GM12878 (cell line): ENCODE results near the gene LRIT2. TPM values are rescaled to one million over a fixed set of nuclear protein-coding genes. Genes with fewer than 3 reads are reported as not detected.

Experiments
- ATAC-seq: fragments of 200-7000 bp; cut with Tn5 transposase; 3 replicates; pipeline ENCODE4 v1.9.1; 2020; ENCODE audit warnings: mild to moderate bottlenecking, moderate library complexity
- BruUV-seq: library from RNA; stranded (reverse); fragments of 400-500 nt; replicated peaks from 2 replicates; lab custom pipeline; 2021; lab: Mats Ljungman, UMichigan
- CTCF ChIA-PET: fragments of 300-600 bp; sonication (Branson Sonifier 250); formaldehyde crosslinking; extraction: SDS; loops from one replicate; lab custom pipeline; 2021; ENCODE audit warnings: inconsistent platforms; lab: Yijun Ruan, JAX
- POLR2A ChIA-PET: fragments of 350-600 bp; formaldehyde crosslinking; extraction: SDS; loops from one replicate; lab custom pipeline; 2021; ENCODE audit warnings: inconsistent platforms; lab: Charles Lee
- RAD21 ChIA-PET: fragments of 300-600 bp; sonication (Branson Sonifier 250); formaldehyde crosslinking; loops from one replicate; lab custom pipeline; 2023; ENCODE audit warnings: antibody characterized with exemption; ENCODE audit not compliant: unreplicated experiment; lab: Charles Lee
- SMC1A ChIA-PET: fragments of 300-600 bp; sonication (Branson Sonifier 250); formaldehyde crosslinking; loops from one replicate; lab custom pipeline; 2023; ENCODE audit not compliant: unreplicated experiment, uncharacterized antibody; lab: Charles Lee
- DNase-seq: peaks from one replicate; pipeline ENCODE4 v3.0.0-alpha.2; 2011; ENCODE audit warnings: low read depth, low spot score
- FAIRE-seq: peaks from 3 replicates; lab custom pipeline; 2011; peaks lifted over from hg19 to GRCh38; lab: Jason Lieb, UNC
- H2AFZ ChIP-seq: 2 replicates; pipeline ENCODE4 v1.6.0; 2011; ENCODE audit warnings: low read depth, low read length, control low read depth; ENCODE audit not compliant: control insufficient read depth
- H3K27ac ChIP-seq: 2 replicates; pipeline ENCODE4 v1.5.1; 2011; ENCODE audit warnings: control low read depth; ENCODE audit not compliant: control insufficient read depth, insufficient read depth
- H3K27me3 ChIP-seq, 2 experiments: replicated peaks in 1 of 2; 2 replicates each; pipeline versions ENCODE4 v1.6.0 to v1.6.1; 2011; ENCODE audit warnings: low read length in 1 of 2; ENCODE audit not compliant: control insufficient read depth in 2 of 2, insufficient read depth in 2 of 2
- H3K36me3 ChIP-seq, 2 experiments: 2 replicates each; pipeline ENCODE4 v1.5.1; 2011; ENCODE audit warnings: low read length in 1 of 2; ENCODE audit not compliant: control insufficient read depth in 2 of 2, insufficient read depth in 2 of 2
- H3K4me1 ChIP-seq: 2 replicates; pipeline ENCODE4 v1.6.1; 2011; ENCODE audit warnings: mild to moderate bottlenecking, low read length, moderate library complexity, mixed read lengths; ENCODE audit not compliant: control insufficient read depth, insufficient read depth
- H3K4me2 ChIP-seq: 2 replicates; pipeline ENCODE4 v1.6.0; 2011; ENCODE audit warnings: control low read depth; ENCODE audit not compliant: control insufficient read depth, insufficient read depth
- H3K4me3 ChIP-seq: fragments of 200-600 bp; sonication (generic); 2 replicates; pipeline ENCODE4 v1.5.1; 2016
- H3K79me2 ChIP-seq: 2 replicates; pipeline ENCODE4 v1.6.0; 2011; ENCODE audit warnings: low read length; ENCODE audit not compliant: control insufficient read depth, insufficient read depth
- H3K9ac ChIP-seq: 2 replicates; pipeline ENCODE4 v1.8.0; 2011; ENCODE audit warnings: low read length, control low read depth, mixed read lengths; ENCODE audit not compliant: control insufficient read depth, insufficient read depth
- H3K9me3 ChIP-seq: replicated peaks from 3 replicates; pipeline ENCODE4 v1.5.1; 2011; ENCODE audit warnings: mild to moderate bottlenecking, low read length; ENCODE audit not compliant: control insufficient read depth, insufficient read depth
- H4K20me1 ChIP-seq: 2 replicates; pipeline ENCODE4 v1.6.0; 2011; ENCODE audit not compliant: control insufficient read depth, insufficient read depth
- CREB1 ChIP-seq: IDR thresholded peaks from 2 replicates; pipeline ENCODE4 v1.6.1; 2012; ENCODE audit warnings: low read depth, mild to moderate bottlenecking, inconsistent platforms
- HDGF ChIP-seq: fragments of 450-650 bp; IDR thresholded peaks from 2 replicates; pipeline ENCODE4 v1.6.1; 2016; ENCODE audit warnings: antibody characterized with exemption
- JUNB ChIP-seq: IDR thresholded peaks from 2 replicates; pipeline ENCODE4 v1.6.1; 2016; ENCODE audit warnings: antibody characterized with exemption, mild to moderate bottlenecking
- NFYB ChIP-seq: IDR thresholded peaks from 2 replicates; pipeline ENCODE4 v1.6.1; 2011; ENCODE audit warnings: low read depth, mild to moderate bottlenecking, low read length, improper control_type of control experiment, moderate library complexity; ENCODE audit not compliant: insufficient read depth
- NR2F1 ChIP-seq: fragments of 450-650 bp; conservative IDR thresholded peaks from 2 replicates; pipeline ENCODE4 v1.6.1; 2017; ENCODE audit warnings: mild to moderate bottlenecking
- NRF1 ChIP-seq: conservative IDR thresholded peaks from 2 replicates; pipeline ENCODE4 v1.6.1; 2011; ENCODE audit warnings: mild to moderate bottlenecking, low read depth, low read length, improper control_type of control experiment
- PAX8 ChIP-seq: fragments of 450-650 bp; IDR thresholded peaks from 2 replicates; pipeline ENCODE4 v1.6.1; 2017; ENCODE audit warnings: mild to moderate bottlenecking, moderate library complexity
- POLR2AphosphoS5 ChIP-seq: IDR thresholded peaks from 2 replicates; pipeline ENCODE4 v1.6.1; 2011; ENCODE audit warnings: mild to moderate bottlenecking, low read length, inconsistent platforms
- SRF ChIP-seq, 2 experiments: IDR thresholded peaks; 2 replicates each; pipeline ENCODE4 v1.6.1; 2011; ENCODE audit warnings: low read depth in 2 of 2, low read length in 2 of 2, mild to moderate bottlenecking in 1 of 2, moderate library complexity in 1 of 2
- STAT1 ChIP-seq: fragments of 450-650 bp; conservative IDR thresholded peaks from 2 replicates; pipeline ENCODE4 v1.6.1; 2014; ENCODE audit warnings: antibody characterized with exemption, mild to moderate bottlenecking
- YBX1 ChIP-seq: fragments of 450-650 bp; IDR thresholded peaks from 2 replicates; pipeline ENCODE4 v1.6.1; 2016; ENCODE audit warnings: antibody characterized with exemption
- ZBED1 ChIP-seq: IDR thresholded peaks from 2 replicates; pipeline ENCODE4 v1.6.1; 2016; ENCODE audit warnings: borderline replicate concordance
- WGBS: methylation state at CpG from one replicate; pipeline ENCODE4 v1.1.6; 2016; ENCODE audit warnings: low lambda C conversion rate; ENCODE audit not compliant: insufficient replicate concordance, insufficient coverage; ENCODE audit errors: missing lambda C conversion rate; 5-methylcytosine and 5-hydroxymethylcytosine counted together
- in situ Hi-C: fragments of 300-500 bp; cut with MboI; formaldehyde crosslinking; loops from 9 replicates; pipeline ENCODE4 v1.14.3; 2018; ENCODE audit warnings: mixed read lengths
- intact Hi-C: fragments of 100-400 bp; cut with micrococcal nuclease; formaldehyde crosslinking; loops from one replicate; pipeline ENCODE4 v1.14.2; 2022; ENCODE audit not compliant: unreplicated experiment
- polyA plus RNA-seq, 11 experiments: library from polyadenylated mRNA; depleted of rRNA in 4 of 11; unstranded in 6 of 11; stranded (reverse) in 5 of 11; fragments of >200 nt; fragmentation: Nextera tagmentation in 4 of 11; fragmentation: Illumina TruSeq in 1 of 11; extraction: Ambion mirVana in 4 of 11; extraction: Trizol in 1 of 11; gene quantifications; 1 replicate in 1 of 11; 2 replicates in 10 of 11; pipeline versions ENCODE4 v1.2.1 to v1.2.3, GENCODE V29; 2011 to 2016; ENCODE audit warnings: inconsistent platforms in 2 of 11, missing spikeins in 2 of 11, low read depth in 1 of 11
- total RNA-seq, 4 experiments: library from RNA; depleted of rRNA in 3 of 4; stranded (reverse); fragments of >200 nt in 3 of 4; fragmentation: Illumina TruSeq in 1 of 4; extraction: Trizol in 1 of 4; gene quantifications; 2 replicates each; pipeline versions ENCODE4 v1.2.1 to v1.2.3, GENCODE V29; 2013 to 2021
- TF ChIP-seq, protein P1 (sequence below): fragments of 450-650 bp; IDR thresholded peaks from 2 replicates; pipeline ENCODE4 v1.6.1; 2018; ENCODE audit warnings: mild to moderate bottlenecking, low read depth, moderate library complexity; ENCODE audit not compliant: partially characterized antibody

Gene LRIT2
- total and polyA plus RNA-seq, 10 of the 15 experiments (the other 5 are each of a cell fraction or from before 2014, with no cell fraction given) = not detected

DNA sequence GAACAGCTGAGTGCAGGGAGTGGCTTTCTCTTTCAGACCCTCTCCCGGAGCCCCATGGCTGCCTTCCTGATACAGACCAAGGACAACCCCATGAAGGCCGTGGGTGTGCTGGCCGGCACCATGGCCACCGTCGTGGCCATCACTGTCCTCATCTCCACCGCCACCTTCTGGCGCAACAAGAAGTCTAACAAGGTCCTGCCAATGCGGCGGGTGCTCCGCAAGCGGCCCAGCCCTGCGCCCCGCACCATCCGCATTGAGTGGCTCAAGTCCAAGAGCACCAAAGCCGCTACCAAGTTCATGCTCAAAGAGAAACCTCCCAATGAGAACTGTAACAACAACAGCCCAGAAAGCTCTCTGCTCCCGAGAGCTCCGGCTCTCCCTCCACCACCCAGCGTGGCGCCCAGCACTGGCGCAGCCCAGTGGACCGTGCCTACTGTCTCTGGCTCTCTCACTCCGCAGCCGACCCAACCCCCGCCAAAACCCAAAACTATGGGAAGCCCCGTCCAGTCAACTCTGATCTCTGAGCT, 11.2 kb downstream of the LRIT2 start:
- POLR2A ChIA-PET = no interaction called here
- CTCF ChIA-PET = interaction anchor here (0.8 to 28.3 kb wide), 16 partner anchors 9 to 157 kb away, joined by 3 to 788 read pairs (median 4); partner anchors contain the start of genes GHITM, GPR15LG and LRIT2

DNA sequence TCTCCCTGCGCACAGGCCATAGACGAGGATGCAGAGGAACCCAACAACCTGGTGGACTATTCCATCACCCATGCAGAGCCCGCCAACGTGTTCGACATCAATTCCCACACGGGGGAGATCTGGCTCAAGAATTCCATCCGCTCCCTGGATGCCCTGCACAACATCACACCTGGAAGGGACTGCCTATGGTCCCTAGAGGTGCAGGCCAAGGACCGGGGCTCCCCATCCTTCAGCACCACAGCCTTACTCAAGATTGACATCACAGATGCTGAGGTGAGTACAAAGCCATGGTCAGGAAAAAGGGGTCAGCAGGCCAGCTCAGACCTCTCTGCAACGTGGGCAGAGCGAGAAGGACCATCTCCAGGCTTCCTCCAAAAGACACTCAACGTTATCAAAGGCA, 12.3 kb downstream of the LRIT2 start:
- H3K4me2 ChIP-seq = no peak overlapping the region
- DNase-seq (no peak), FAIRE-seq (no peak), ATAC-seq (no peak)
- POLR2A ChIA-PET = no interaction called here
- no peaks in the 10 kb centered on the region; a peak in 3 of 4 replicates for H3K27me3 ChIP-seq
- no peaks in the 10 kb centered on the region for H3K9me3 ChIP-seq
- in situ Hi-C loops (no loop called here), intact Hi-C loops (no loop called here)
- H3K4me3 ChIP-seq = no peak overlapping the region
- H2AFZ ChIP-seq = no peak overlapping the region
- RAD21 ChIA-PET = interaction anchor here (1.4 kb wide), 1 partner anchor 9 kb away, joined by 6 read pairs; no protein-coding TSS in a partner anchor
- BruUV-seq = no TSS peak
- H3K79me2 ChIP-seq = no peaks in the 10 kb centered on the region
- no peak overlapping the region for H3K9ac ChIP-seq
- H3K27ac ChIP-seq = no peak overlapping the region
- H4K20me1 ChIP-seq = no peaks in the 10 kb centered on the region
- CTCF ChIA-PET = interaction anchor here (1.1 to 28.3 kb wide), 8 partner anchors 10 to 156 kb away, joined by 3 to 788 read pairs (median 4); partner anchors contain the start of gene GPR15LG
- SMC1A ChIA-PET = interaction anchor here (4.6 kb wide), 1 partner anchor 65 kb away, joined by 29 read pairs; no protein-coding TSS in a partner anchor
- 21% methylated on average over 11 of the region's 11 CpGs for WGBS
- H3K4me1 ChIP-seq = no peaks in the 10 kb centered on the region
- no peaks in the 10 kb centered on the region for H3K36me3 ChIP-seq
- TF ChIP-seq SRF (IDR thresholded peaks at IDR 0.05; ENCODE audit: low read depth in 2 of 2, low read length in 2 of 2) (no peak), PAX8 (no peak), ZBED1 (no peak), CREB1 (no peak), JUNB (no peak), STAT1 (no peak), YBX1 (no peak), HDGF (no peak), POLR2AphosphoS5 (no peak), NR2F1 (no peak), NFYB (no peak)
- TF ChIP-seq, protein P1, sequence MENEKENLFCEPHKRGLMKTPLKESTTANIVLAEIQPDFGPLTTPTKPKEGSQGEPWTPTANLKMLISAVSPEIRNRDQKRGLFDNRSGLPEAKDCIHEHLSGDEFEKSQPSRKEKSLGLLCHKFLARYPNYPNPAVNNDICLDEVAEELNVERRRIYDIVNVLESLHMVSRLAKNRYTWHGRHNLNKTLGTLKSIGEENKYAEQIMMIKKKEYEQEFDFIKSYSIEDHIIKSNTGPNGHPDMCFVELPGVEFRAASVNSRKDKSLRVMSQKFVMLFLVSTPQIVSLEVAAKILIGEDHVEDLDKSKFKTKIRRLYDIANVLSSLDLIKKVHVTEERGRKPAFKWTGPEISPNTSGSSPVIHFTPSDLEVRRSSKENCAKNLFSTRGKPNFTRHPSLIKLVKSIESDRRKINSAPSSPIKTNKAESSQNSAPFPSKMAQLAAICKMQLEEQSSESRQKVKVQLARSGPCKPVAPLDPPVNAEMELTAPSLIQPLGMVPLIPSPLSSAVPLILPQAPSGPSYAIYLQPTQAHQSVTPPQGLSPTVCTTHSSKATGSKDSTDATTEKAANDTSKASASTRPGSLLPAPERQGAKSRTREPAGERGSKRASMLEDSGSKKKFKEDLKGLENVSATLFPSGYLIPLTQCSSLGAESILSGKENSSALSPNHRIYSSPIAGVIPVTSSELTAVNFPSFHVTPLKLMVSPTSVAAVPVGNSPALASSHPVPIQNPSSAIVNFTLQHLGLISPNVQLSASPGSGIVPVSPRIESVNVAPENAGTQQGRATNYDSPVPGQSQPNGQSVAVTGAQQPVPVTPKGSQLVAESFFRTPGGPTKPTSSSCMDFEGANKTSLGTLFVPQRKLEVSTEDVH = no peak

More for the DNA sequence above, 11.2 kb downstream of the LRIT2 start:
- no peak for TF ChIP-seq NRF1
- ChIA-PET RAD21 (interaction anchor here (1.4 to 2.6 kb wide), 3 partner anchors 10 to 155 kb away, joined by 3 to 28 read pairs (median 6); no protein-coding TSS in a partner anchor), SMC1A (interaction anchor here (0.6 to 4.6 kb wide), 4 partner anchors 9 to 101 kb away, joined by 3 to 29 read pairs (median 6); no protein-coding TSS in a partner anchor)
- ATAC-seq (peak; percentile 47), DNase-seq (no peak), FAIRE-seq (no peak)
- no peak overlapping the region for H3K9ac ChIP-seq
- intact Hi-C loops (no loop called here), in situ Hi-C loops (no loop called here)
- no TSS peak for BruUV-seq
- H2AFZ ChIP-seq = no peak overlapping the region
- H3K4me2 ChIP-seq = no peak overlapping the region
- no peaks in the 10 kb centered on the region for H3K79me2 ChIP-seq
- no peaks in the 10 kb centered on the region for H4K20me1 ChIP-seq
- no peaks in the 10 kb centered on the region for H3K4me1 ChIP-seq
- H3K27ac ChIP-seq = no peak overlapping the region
- WGBS = 57% methylated on average over 25 of the region's 25 CpGs
- no peak overlapping the region for H3K4me3 ChIP-seq
- H3K27me3 ChIP-seq = no peaks in the 10 kb centered on the region; a peak in 2 of 4 replicates
- no peaks in the 10 kb centered on the region for H3K9me3 ChIP-seq
- no peaks in the 10 kb centered on the region for H3K36me3 ChIP-seq
